NCI-H510A treated with DMSO at 0.1 percent for 48 hours (cell line): Measurements from ENCODE around the gene EAF1.
"Not testable (repeated sequence)": the region's sequence is repeated elsewhere in the genome, so short reads cannot be mapped to it uniquely, and the experiment has no call there.

Source experiments
- DNase-seq: peaks from one replicate; lab custom pipeline; 2025; lab: John Stamatoyannopoulos, UW

EAF1 gene

DNA sequence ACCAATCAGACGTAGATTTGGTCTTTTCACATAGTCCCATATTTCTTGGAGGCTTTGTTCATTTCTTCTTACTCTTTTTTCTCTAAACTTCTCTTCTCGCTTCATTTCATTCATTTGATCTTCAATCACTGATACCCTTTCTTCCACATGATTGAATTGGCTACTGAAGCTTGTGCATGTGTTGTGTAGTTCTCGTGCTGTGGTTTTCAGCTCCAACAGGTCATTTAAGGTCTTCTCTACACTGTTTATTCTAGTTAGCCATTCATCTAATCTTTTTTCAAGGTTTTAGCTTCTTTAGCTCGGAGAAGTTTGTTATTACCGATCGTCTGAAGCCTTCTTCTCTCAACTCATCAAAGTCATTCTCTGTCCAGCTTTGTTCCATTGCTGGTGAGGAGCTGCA is 57.2 kb downstream of the EAF1 start:
- not testable (repeated sequence) for DNase-seq

DNA sequence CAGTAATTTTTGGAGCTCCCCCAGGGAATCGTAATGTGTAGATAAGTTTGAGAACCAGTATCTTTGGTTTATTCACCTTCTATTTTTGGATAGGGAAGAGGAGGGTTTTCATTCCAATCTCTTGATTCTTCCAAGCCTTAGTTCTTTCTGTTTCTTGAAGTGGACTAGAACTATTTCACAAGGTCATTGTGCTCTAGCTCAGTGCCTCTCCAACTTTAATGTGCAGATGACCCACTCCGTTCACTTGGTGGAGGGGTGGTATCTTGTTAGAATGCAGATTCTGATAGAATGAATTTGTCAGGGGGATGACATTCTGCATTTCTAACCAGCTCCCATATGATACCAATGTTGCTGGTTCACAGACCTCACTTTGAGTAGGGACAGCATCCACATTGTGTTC is 58.6 kb downstream of the EAF1 start:
- no peak for DNase-seq

DNA sequence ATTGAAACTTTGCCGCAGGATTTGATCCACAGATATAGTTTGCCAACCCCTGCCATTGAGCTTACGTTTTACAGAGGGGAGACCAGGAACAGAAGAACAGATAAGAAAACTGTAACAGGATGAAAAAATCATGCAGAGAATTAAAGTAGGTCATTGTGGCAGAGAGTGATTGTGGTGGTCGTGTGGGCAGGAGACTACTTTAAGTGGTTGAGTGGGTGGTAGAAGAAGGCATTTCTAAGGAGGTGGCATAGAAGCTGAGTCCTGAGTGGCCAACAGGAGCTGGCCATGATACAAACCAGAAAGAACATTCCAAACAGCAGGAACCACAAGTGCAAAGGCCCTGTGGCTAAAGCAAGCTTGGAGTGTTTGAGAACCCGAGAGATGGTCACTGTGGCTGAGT is 59.6 kb downstream of the EAF1 start:
- DNase-seq, result no peak

DNA sequence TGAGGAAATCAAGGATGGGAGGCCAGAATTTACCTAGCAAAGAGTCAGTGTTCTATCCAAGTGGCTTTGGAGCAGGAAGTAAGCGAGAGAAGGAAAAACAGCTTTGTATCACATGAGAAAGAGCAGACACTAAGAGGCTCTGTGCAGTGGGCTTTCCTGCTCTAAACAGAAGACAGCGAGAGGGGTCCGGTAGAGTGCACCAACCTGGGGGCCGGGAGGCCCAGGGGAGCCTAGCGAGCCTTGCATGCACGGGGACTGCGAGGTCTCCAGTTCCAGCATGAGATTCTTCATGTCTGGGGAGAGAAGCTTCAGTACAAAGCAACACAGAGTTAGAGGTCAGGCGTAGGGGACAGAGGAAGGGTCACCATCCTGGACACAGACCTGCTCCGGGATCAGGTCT is 60.6 kb downstream of the EAF1 start:
- DNase-seq, result no peak

DNA sequence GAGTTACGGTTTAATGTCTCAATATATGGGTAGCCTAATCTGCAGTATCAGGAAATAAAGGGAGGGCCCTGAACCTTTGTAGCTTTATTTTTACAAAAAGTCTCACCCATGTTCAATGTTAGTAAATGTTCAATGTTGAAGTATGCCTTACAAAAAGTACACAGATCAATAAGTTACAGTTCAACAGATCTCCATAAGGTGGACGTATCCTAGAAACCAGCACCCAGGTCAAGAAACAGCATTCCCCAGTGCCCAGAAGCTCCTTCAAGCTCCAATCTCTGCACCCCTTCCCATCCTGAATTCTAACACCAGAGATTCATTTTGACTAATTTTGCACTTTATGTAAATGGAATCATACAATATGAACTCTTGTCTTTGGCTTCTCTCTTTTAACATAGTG is 62.8 kb downstream of the EAF1 start:
- DNase-seq, result no peak

DNA sequence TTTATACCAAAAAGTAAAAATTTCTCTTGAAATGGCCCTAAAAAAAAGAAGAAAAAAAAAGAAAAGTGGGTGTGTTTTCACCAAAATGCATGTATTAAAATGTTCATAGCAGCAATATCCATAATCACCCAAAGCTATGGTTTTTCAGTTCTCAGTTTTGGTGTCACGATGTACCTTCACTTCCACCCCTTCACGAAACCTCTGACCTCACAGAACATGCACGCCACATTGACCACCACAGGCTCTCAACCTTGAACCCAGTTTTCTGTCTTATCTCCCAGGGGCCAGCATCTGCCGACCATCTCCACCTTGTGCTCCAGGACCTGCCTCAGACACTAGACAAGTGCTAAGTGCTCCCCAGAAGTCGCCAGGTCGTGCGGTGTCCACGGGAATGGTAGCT is 63.7 kb downstream of the EAF1 start:
- no peak for DNase-seq
